ENCODE measurements around the gene C14orf180.
"Not testable (repeated sequence)": the region's sequence is repeated elsewhere in the genome, so short reads cannot be mapped to it uniquely, and the experiment has no call there.

The C14orf180 gene

DNA sequence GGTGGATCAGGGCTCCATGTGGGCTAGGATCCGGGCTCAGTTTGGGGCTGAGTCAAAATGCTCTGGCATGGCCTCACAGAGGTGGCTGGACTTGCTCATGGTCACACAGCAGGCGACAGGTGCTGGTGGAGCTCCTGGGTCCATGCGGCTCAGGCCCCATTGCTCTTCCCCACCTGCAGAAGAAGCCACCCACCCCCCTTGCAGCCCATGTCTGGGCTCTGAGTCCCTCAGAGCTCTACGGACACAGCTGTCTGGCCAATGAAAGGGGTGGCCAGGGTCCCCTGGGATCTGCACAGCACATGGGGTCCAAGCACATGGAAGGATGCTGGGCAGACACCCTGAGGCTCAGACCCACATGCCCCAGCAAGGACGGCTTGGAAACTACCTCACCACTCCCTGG lies 17.0 kb upstream of the C14orf180 start:
- no peak for DNase-seq

GRCh38 chr14:104563191-104563741 lies 16.3 kb upstream of the C14orf180 start:
- no peak for DNase-seq

DNA sequence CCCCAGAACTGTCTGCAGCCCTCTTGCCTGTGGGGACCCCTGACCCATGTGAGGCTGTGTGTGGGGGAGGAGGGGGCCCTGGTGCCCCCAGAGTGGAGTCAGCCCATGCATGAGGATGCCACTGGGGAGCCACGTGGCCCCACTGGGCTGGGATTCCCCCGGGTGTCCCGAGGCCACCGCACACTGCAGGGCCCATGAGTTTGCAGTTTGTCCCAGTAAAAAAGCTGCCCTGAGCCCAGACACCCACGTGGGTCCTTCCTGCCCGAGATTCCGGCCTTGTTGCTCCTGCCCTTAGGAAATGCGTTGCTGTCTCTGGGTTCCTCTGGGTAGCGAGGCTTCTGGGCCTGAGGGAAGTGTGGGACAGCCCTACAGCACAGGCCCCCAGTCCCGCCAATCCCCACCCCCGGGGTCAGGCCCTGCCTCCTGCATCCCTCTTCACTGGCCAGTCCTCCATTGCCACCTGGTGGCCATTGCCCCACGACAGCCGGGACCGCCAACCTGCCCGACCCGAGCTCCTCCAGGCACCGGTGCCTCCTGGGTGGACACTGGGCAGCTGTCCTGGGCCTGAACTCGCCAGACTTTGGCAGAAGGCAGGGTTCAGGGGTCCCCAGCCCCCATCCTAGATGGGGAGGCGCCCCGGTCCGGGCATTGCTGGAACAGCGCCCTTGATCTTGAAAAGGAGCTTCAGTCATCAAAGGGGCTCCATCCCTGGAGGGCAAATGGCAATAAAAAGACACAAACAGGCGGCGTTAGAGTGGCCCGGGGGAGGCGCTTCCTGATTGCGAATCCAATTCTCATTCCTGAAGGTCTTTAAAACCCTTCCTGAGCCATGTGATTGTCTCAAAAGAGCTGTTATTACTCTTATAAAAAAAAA lies 15.6 kb upstream of the C14orf180 start:
- DNase-seq = peak; percentile 74

DNA sequence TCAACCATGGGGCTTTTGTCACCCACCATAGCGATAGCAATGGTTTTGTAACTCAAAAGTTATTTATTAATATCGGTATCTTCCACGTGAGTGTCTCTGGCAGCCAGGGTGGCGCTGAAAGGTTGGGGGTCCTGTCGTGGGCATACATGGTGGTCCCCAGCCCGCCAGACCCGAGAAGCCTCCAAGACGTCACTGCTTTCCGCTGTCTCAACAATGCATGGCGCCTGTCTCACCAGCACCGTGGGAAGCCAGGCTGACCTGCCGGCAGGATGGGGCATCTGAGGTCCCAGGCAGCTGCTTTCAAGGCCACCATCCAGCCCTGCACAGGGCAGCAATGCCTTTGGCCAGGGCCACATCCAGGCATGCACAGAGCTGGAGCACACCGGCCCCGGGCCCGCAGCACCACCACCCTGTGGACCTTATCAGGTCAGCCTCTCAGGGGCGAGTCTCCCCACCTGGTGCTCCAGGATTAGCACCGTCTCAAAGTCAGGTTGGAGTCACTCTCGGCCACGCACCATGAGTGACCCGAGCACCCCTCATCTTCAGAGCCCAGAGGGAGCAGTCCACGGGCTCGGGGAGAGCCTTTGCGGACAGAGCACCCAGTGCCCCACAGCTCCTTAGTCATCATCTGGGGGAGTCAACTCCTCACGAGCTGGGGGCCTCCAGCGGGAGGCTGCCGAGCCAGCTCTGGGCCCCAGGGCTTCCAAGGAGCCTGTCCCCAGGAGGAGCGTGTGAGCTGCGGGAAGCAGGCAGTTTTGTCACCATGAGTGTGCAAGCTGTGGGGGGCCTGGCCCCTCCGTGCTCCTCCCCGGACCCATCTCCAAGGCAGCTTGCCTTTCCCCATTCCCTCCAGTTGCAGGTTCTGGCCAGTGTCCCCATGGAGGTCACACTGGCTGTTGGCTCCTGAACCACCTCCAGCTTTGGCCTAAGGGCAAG lies 14.6 kb upstream of the C14orf180 start:
- no peak for DNase-seq

GRCh38 chr14:104567141-104567956 lies 12.2 kb upstream of the C14orf180 start:
- DNase-seq = no peak

DNA sequence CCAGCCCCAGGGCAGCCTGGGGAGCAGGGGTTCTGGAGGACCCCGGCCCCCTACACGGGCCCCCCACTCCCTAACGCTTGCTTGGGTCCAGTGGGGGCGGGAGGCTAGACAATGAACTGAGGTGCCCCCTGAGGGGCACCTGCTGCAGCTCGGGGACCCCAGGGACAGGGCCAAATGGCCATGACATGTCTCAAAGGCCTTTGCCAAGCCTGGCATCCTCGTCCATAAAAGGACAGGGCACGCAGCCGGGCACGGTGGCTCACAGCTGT lies 11.7 kb upstream of the C14orf180 start:
- no peak for DNase-seq

- no peak for DNase-seq
Observed at GRCh38 chr14:104568620-104569019, 10.9 kb upstream of the C14orf180 start.

DNA sequence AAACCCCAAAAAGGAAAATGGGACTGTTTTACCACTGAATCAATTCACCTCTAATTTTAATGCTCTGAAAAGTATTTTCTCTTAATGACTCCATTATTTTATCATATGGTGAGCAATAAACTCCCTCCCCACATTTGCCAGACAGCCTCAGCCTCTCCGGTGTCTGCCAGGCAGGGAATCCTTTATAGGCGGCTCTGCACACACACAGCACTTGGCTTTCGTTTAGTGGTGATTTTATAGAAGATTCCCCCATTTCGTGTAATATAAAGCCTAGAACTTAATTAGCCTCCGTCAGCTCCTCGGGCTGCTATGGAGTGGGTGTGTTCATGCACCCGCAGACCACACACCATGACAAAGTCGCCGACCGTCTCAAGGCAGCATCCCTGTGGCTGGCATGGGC lies 10.1 kb upstream of the C14orf180 start:
- no peak for DNase-seq

- DNase-seq = no peak
Observed at GRCh38 chr14:104571246-104571645, 8.3 kb upstream of the C14orf180 start.

DNA sequence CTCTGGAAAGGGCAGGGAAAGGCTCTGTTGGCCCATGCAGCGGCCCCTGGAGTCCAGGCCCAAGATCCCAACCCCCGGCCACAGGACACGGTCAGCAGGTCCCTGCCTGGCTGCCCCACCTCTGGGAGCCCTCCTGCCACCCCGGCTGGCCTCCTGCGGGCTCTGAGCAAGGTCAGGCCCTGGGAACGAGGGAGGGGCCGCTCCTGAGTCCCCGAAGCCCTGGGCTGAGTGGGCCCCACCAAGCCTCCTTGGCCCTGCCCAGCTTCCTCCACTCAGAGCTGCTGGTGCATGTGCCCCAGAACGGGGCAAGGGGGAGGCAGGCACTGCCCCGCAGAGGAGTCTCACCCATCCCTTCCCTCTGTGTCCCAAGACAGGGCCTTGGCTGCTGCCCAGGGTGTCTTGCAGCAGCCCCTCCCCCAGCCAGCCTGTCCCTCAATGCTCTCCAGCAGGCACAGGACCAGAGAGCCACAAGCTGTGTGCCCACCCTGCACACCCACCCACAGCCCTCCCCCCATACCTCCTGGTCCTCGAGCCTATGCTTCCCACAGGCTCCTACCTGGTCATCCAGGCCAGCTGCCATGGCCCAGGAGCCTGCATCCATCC lies 7.4 kb upstream of the C14orf180 start:
- DNase-seq = no peak

GRCh38 chr14:104572668-104573067 lies 6.9 kb upstream of the C14orf180 start:
- no peak for DNase-seq

- no peak for DNase-seq
Observed at GRCh38 chr14:104573930-104574329, 5.6 kb upstream of the C14orf180 start.

DNA sequence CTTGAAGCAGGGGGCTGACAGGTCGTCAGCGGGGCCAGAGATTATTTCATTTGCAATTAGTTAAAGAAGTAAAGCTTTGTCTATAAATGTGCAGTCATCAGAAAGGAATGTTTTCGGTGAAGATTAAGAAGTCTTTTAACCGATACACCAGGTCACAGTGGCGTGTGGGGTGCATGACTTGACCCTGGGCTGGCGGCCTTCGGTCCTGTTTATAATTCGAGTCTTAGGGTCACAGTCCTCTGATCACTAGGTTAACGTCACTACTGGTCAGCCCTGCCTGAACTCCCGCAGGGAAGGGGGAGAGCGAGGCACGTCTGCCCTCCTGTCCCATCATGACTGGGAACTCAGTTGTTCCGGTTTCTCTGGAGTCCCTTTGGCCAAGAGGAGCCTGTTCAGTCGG lies 5.0 kb upstream of the C14orf180 start:
- no peak for DNase-seq

DNA sequence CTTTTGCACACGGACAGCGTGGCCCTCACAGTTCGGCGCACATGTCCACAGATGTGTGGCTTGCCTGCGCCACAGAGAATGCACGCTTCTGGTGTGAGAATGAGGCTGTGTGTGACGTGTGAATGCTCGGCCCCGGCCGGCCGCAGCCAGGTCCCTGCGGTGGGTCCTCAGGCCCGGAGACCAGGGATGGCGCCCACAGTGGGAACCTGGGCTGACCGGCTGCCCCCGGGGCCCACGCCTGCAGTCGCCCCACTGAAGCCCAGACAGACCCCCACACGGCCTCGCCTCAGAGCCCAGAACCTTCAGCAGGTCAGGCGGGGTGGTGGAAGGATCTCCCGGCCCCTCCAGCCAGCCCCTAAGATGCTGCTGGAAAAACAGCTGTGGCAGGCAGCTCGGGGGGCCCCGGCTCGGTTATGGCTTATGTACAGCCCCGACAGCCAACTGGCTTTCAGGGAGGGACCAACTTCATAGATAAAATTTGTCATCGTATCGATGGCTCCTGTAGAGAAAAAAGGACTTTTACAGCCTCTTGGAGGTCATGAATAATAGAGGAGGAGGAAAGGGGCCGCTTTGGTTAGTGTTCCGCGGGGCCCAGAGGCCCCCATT lies 4.5 kb upstream of the C14orf180 start:
- DNase-seq = no peak

GRCh38 chr14:104576232-104576969 lies 3.2 kb upstream of the C14orf180 start:
- no peak for DNase-seq

- DNase-seq = no peak
Observed at GRCh38 chr14:104576970-104577332, 2.6 kb upstream of the C14orf180 start.

DNA sequence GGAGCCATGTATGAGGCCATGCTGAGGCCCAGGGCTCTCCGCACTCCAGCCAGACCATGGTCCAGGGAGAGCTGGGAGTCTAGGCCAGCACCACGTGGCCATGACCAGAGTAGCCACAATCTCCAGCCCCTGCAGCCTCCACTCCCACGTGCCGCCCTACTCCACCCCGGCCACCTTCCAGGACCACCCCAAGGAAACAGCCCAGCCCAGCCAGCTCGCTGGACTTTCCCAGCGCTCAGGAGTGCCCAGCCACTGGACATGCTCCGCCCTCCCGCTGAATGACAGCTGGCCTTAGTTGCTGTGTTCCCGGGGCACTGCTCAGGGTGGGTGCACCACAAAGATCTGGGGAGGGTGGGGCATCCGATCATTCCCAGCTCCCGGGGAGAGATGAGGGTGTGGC lies 2.1 kb upstream of the C14orf180 start:
- no peak for DNase-seq

DNA sequence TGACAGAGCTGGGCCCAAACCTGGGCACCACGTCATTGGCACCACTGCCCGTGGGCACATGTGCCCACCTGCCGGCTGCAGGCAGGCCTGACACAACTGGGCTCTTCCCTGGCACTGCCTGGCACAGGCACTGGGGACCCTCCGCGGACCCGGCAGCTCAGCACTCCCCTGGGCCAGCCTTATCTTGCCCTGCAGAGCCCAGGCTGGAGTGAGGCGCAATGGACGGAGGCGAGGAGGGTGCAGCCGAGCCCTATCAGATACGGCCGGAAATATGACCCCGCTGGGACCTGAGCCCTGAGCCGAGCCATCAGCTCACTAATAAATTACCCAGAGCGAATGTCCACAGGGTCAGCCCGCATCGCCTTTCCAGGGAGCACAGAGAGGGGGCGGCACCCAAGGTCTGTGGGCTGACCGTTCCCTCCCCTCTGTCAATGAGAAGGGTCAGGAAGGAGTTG lies 1.7 kb upstream of the C14orf180 start:
- no peak for DNase-seq

DNA sequence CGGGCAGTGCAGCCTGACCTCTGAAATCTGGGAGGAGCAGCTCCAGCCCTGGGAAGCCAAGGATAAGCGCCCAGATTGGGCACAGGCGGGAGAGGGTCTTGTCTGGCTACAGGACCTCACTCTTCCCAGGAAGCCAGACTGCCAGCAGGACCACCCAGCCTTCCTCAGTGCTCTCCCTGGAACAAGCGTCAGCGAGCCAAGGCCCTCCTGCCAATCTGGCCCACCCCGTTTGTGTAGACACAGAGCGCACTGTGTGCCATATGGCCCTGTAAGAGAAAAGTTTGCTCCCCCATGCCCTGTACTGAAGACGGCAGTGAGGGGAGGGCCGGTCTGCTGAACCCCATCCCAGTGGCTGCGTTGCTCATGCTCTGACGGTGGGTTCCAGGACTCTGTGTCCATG lies 1.2 kb upstream of the C14orf180 start:
- no peak for DNase-seq

GRCh38 chr14:104579939-104580338 lies 375 bp downstream of the C14orf180 start:
- DNase-seq = not testable (repeated sequence)

GRCh38 chr14:104580961-104581360 lies 1.4 kb downstream of the C14orf180 start:
- DNase-seq = no peak

Data from activated CD4-positive, alpha-beta T cell treated with anti-CD3 and anti-CD28 coated beads, Interleukin-2, amount 50 U/mL, for 1 hour (primary cell).